Measurements from ENCODE around the gene NEBL. TPM values are rescaled to one million over a fixed set of nuclear protein-coding genes. Genes with fewer than 3 reads are reported as not detected.

Gene NEBL
- total RNA-seq, 4 donors from 2014 or later: 1.9 to 6.5 (median 2.4) TPM

GRCh38 chr10:20863008-20863407, 34.1 kb downstream of the NEBL start:
- TF ChIP-seq POLR2A (IDR thresholded peaks at IDR 0.05) (no peak), POLR2AphosphoS5 (IDR thresholded peaks at IDR 0.05) (no peak), CTCF (IDR thresholded peaks at IDR 0.05) (no peak), EP300 (IDR thresholded peaks at IDR 0.05) (no peak)
- 65 to 92% methylated on average over 3 to 4 of the region's 4 CpGs for WGBS, 2 donors (ENCODE audit: low coverage in 1 of 2)
- Histone ChIP-seq H3K27ac (no peak overlapping the region), H3K27me3 (no peaks in the 10 kb centered on the region), H3K36me3 (no peaks in the 10 kb centered on the region), H3K4me3 (no peak overlapping the region), H3K4me1 (no peaks in the 10 kb centered on the region), H3K9me3 (no peaks in the 10 kb centered on the region)
- no peak for ATAC-seq

GRCh38 chr10:20858292-20859124, 38.6 kb downstream of the NEBL start:
- 3 to 19% methylated on average over 2 of the region's 2 CpGs for WGBS, 2 donors (ENCODE audit: low coverage in 1 of 2)
- Histone ChIP-seq H3K4me1 (no peaks in the 10 kb centered on the region), H3K27me3 (no peaks in the 10 kb centered on the region), H3K4me3 (no peak overlapping the region), H3K36me3 (no peaks in the 10 kb centered on the region), H3K27ac (no peak overlapping the region), H3K9me3 (no peaks in the 10 kb centered on the region)
- TF ChIP-seq EP300 (IDR thresholded peaks at IDR 0.05): no peak
- peak in 3 of 4 experiments; percentile 15 to 44 (median 18) for TF ChIP-seq CTCF (IDR thresholded peaks at IDR 0.05)
- no peak for TF ChIP-seq POLR2A (IDR thresholded peaks at IDR 0.05)
- no peak for TF ChIP-seq POLR2AphosphoS5 (IDR thresholded peaks at IDR 0.05)
- ATAC-seq: no peak

GRCh38 chr10:20856484-20856883, 40.6 kb downstream of the NEBL start:
- Histone ChIP-seq H3K27ac (no peak overlapping the region), H3K27me3 (no peaks in the 10 kb centered on the region), H3K9me3 (no peaks in the 10 kb centered on the region), H3K4me1 (no peaks in the 10 kb centered on the region), H3K4me3 (no peak overlapping the region), H3K36me3 (no peaks in the 10 kb centered on the region)
- ATAC-seq: no peak
- no peak for TF ChIP-seq POLR2AphosphoS5 (IDR thresholded peaks at IDR 0.05)
- no peak for TF ChIP-seq POLR2A (IDR thresholded peaks at IDR 0.05)
- TF ChIP-seq EP300 (IDR thresholded peaks at IDR 0.05): no peak
- TF ChIP-seq CTCF (IDR thresholded peaks at IDR 0.05): no peak
- WGBS, 2 donors (ENCODE audit: low coverage in 1 of 2): 20 to 57% methylated on average over 1 of the region's 1 CpG

- Histone ChIP-seq H3K36me3 (no peaks in the 10 kb centered on the region), H3K4me3 (no peak overlapping the region), H3K27me3 (no peaks in the 10 kb centered on the region), H3K9me3 (no peaks in the 10 kb centered on the region), H3K27ac (no peak overlapping the region), H3K4me1 (no peaks in the 10 kb centered on the region)
- TF ChIP-seq CTCF (IDR thresholded peaks at IDR 0.05) (peak in 3 of 4 experiments; percentile 12 to 46 (median 34)), EP300 (IDR thresholded peaks at IDR 0.05) (no peak)
- no peak for ATAC-seq
- 11 to 14% methylated on average over 5 of the region's 5 CpGs for WGBS, 2 donors (ENCODE audit: low coverage in 1 of 2)
Measured at GRCh38 chr10:20855398-20856038, 41.6 kb downstream of the NEBL start.

- Histone ChIP-seq H3K4me1 (no peaks in the 10 kb centered on the region), H3K36me3 (no peaks in the 10 kb centered on the region), H3K9me3 (no peaks in the 10 kb centered on the region), H3K4me3 (no peak overlapping the region), H3K27ac (no peak overlapping the region), H3K27me3 (no peaks in the 10 kb centered on the region)
- TF ChIP-seq CTCF (IDR thresholded peaks at IDR 0.05) (no peak), POLR2AphosphoS5 (IDR thresholded peaks at IDR 0.05) (no peak), POLR2A (IDR thresholded peaks at IDR 0.05) (no peak), EP300 (IDR thresholded peaks at IDR 0.05) (no peak)
- ATAC-seq: no peak
- 90 to 96% methylated on average over 2 of the region's 2 CpGs for WGBS, 2 donors (ENCODE audit: low coverage in 1 of 2)
Measured at GRCh38 chr10:20853276-20853675, 43.8 kb downstream of the NEBL start.
